AG04449 (cell line): Measurements from ENCODE around the gene ST6GAL1.

Source experiments
- CTCF ChIA-PET: fragments of 350-600 bp; formaldehyde crosslinking; extraction: SDS; loops from one replicate; lab custom pipeline; 2021; ENCODE audit warnings: antibody characterized with exemption; lab: Yijun Ruan, JAX
- POLR2A ChIA-PET: fragments of 400-600, 350-600 bp; formaldehyde crosslinking; extraction: SDS; loops from one replicate; lab custom pipeline; 2020; ENCODE audit warnings: antibody characterized with exemption, inconsistent platforms; lab: Yijun Ruan, JAX
- DNase-seq: peaks from one replicate; pipeline ENCODE4 v3.0.0-alpha.2; 2010; ENCODE audit warnings: low read depth, low spot score
- H3K4me3 ChIP-seq: 2 replicates; pipeline ENCODE4 v1.5.1; 2011; ENCODE audit warnings: low read depth, mild to moderate bottlenecking, control low read depth, low read length
- CTCF ChIP-seq: IDR thresholded peaks from one replicate; pipeline ENCODE4 v1.5.1; 2011; ENCODE audit warnings: mild to moderate bottlenecking, moderate library complexity, low read length, control low read depth, inconsistent platforms; ENCODE audit not compliant: insufficient read depth; ENCODE audit errors: missing control alignments

ST6GAL1 gene

DNA sequence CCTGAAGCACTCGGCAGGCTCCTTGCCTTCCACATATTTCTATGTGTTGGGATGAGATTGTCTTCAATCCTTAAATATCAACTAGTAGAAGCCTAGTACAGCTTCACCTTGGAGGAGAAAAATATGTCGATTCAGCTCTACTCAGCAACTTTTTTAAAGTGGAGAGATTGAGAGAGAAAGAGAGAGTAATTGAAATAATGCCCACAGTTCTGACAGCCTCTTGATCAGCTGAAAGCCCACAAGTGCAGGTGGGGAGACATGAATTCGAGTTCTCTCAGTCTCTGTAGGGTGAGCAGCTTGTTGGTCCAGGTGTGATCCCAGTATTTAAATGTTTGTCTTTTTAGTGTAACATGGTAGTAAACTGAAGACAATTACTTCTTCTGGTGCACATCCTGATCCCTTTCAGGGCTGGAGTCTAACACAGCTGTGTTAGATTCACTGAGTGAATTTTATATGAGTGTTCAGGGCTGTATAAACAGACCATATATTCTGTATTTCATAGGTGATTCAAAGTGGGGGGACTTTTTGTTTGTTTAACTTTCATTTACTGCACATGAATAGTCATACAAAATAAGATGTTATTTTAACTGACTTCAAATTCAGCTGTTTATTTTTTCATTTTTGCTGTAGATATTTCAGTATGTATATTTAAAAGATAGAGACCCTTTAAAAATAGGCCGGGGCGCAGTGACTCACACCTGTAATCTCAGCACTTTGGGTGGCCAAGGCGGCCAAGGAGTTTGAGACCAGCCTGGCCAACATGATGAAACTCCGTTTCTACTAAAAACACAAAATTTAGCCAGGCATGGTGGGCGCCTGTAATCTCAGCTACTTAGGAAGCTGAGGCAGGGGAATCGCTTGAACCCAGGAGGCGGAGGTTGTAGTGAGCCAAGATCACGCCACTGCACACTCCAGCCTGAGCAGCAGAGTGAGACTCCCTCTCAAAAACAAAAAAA is 64.0 kb downstream of the ST6GAL1 start:
- ChIA-PET POLR2A (no interaction called here), CTCF (no interaction called here)
- no peak for DNase-seq
- no peak for TF ChIP-seq CTCF
- H3K4me3 ChIP-seq, result no peak overlapping the region

DNA sequence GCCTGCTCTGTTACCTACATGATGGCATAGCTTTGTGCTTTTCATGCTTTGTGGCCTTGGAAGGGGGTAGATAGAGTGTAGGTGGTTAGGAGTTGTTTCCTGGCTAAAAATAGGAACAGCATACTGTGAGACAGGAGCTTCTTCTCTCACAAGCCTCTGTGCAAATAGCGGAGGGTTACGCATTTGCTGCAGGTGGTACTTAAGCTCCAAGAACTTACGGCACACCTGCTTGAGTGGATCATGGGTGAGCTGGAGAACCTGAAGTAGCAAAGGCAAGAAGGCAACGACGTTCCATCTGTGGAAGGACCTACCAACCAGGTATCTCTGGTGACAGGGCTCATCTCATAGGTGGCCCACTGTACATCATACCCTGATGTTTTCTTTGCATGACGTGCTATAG is 66.0 kb downstream of the ST6GAL1 start:
- ChIA-PET CTCF (no interaction called here), POLR2A (no interaction called here)
- DNase-seq, result no peak
- no peak for TF ChIP-seq CTCF
- H3K4me3 ChIP-seq, result no peak overlapping the region

- CTCF ChIA-PET, result no interaction called here
- no peak overlapping the region for H3K4me3 ChIP-seq
- TF ChIP-seq CTCF, result no peak
- no peak for DNase-seq
- POLR2A ChIA-PET, result no interaction called here
These were observed 66.7 kb downstream of the ST6GAL1 start for GRCh38 chr3:186997061-186997460.

DNA sequence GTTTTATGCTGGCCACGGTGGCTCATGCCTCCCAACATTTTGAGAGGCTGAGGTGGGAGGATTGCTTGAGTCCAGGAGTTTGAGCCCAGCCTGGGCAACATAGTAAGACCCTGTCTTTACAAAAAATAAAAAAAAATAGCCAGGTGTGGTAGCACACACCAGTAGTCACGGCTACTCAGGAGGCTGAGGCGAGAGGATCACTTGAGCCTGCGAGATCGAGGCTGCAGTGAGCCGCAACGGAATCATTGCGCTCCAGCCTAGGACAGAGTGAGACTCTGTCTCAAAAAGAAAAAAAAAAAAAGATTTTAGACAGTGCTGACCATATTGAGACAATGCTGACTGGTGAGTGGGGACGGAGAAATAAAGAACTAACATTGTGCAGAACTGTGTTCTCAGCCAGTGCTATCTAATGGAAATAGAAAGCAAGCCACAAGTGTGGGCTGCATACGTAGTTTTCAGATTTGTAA is 67.2 kb downstream of the ST6GAL1 start:
- DNase-seq, result no peak
- POLR2A ChIA-PET, result no interaction called here
- no peak overlapping the region for H3K4me3 ChIP-seq
- TF ChIP-seq CTCF, result no peak
- CTCF ChIA-PET, result interaction anchor here (1.2 kb wide), 1 partner anchor 148 kb away, joined by 4 read pairs; no protein-coding TSS in a partner anchor

GRCh38 chr3:186998937-186999368 is 68.6 kb downstream of the ST6GAL1 start:
- TF ChIP-seq CTCF, result no peak
- POLR2A ChIA-PET, result no interaction called here
- no peak for DNase-seq
- CTCF ChIA-PET, result interaction anchor here (1.2 kb wide), 1 partner anchor 150 kb away, joined by 4 read pairs; no protein-coding TSS in a partner anchor
- H3K4me3 ChIP-seq, result no peak overlapping the region

- no peak for TF ChIP-seq CTCF
- ChIA-PET POLR2A (no interaction called here), CTCF (no interaction called here)
- DNase-seq, result no peak
- no peak overlapping the region for H3K4me3 ChIP-seq
These were observed 70.4 kb downstream of the ST6GAL1 start for GRCh38 chr3:187000711-187001151.
